ENCODE results near the gene KTN1.

KTN1 gene

GRCh38 chr14:55620981-55621380 lies 41.0 kb downstream of the KTN1 start:
- H3K9ac ChIP-seq = no peak overlapping the region
- no peaks in the 10 kb centered on the region for H3K4me1 ChIP-seq
- no peak overlapping the region for H2AFZ ChIP-seq
- peaks cover 23% of the 10 kb centered on the region for H3K79me2 ChIP-seq
- no peak overlapping the region for H3K4me2 ChIP-seq (ENCODE audit: low read length)
- TF ChIP-seq CTCF (IDR thresholded peaks at IDR 0.05) = no peak
- H3K36me3 ChIP-seq (ENCODE audit: control insufficient read depth, insufficient read depth, low read length) = no peaks in the 10 kb centered on the region
- H3K4me3 ChIP-seq (ENCODE audit: low read depth, low read length) = no peak overlapping the region
- no peaks in the 10 kb centered on the region for H3K9me3 ChIP-seq (ENCODE audit: control insufficient read depth, low read length)
- H3K27ac ChIP-seq = no peak overlapping the region
- no peaks in the 10 kb centered on the region for H3K27me3 ChIP-seq (ENCODE audit: control insufficient read depth, insufficient read depth, low read length)

GRCh38 chr14:55621391-55621790 lies 41.4 kb downstream of the KTN1 start:
- Histone ChIP-seq H3K4me2 (ENCODE audit: low read length) (no peak overlapping the region), H2AFZ (no peak overlapping the region), H3K9ac (no peak overlapping the region), H3K4me1 (no peaks in the 10 kb centered on the region), H3K79me2 (peaks cover 23% of the 10 kb centered on the region), H3K4me3 (ENCODE audit: low read depth, low read length) (no peak overlapping the region), H3K9me3 (ENCODE audit: control insufficient read depth, low read length) (no peaks in the 10 kb centered on the region), H3K36me3 (ENCODE audit: control insufficient read depth, insufficient read depth, low read length) (no peaks in the 10 kb centered on the region), H3K27me3 (ENCODE audit: control insufficient read depth, insufficient read depth, low read length) (no peaks in the 10 kb centered on the region), H3K27ac (no peak overlapping the region)
- no peak for TF ChIP-seq CTCF (IDR thresholded peaks at IDR 0.05)

GRCh38 chr14:55624913-55625312 lies 44.9 kb downstream of the KTN1 start:
- no peaks in the 10 kb centered on the region for H3K4me1 ChIP-seq
- no peak for TF ChIP-seq CTCF (IDR thresholded peaks at IDR 0.05)
- no peaks in the 10 kb centered on the region for H3K9me3 ChIP-seq (ENCODE audit: control insufficient read depth, low read length)
- peaks cover 17% of the 10 kb centered on the region for H3K79me2 ChIP-seq
- no peak overlapping the region for H3K9ac ChIP-seq
- H3K27me3 ChIP-seq (ENCODE audit: control insufficient read depth, insufficient read depth, low read length) = no peaks in the 10 kb centered on the region
- no peaks in the 10 kb centered on the region for H3K36me3 ChIP-seq (ENCODE audit: control insufficient read depth, insufficient read depth, low read length)
- no peak overlapping the region for H3K4me3 ChIP-seq (ENCODE audit: low read depth, low read length)
- H3K27ac ChIP-seq = no peak overlapping the region
- H3K4me2 ChIP-seq (ENCODE audit: low read length) = no peak overlapping the region
- H2AFZ ChIP-seq = no peak overlapping the region

GRCh38 chr14:55625481-55625880 lies 45.5 kb downstream of the KTN1 start:
- no peaks in the 10 kb centered on the region for H3K4me1 ChIP-seq
- no peak overlapping the region for H3K4me3 ChIP-seq (ENCODE audit: low read depth, low read length)
- H3K79me2 ChIP-seq = peaks cover 16% of the 10 kb centered on the region
- no peaks in the 10 kb centered on the region for H3K27me3 ChIP-seq (ENCODE audit: control insufficient read depth, insufficient read depth, low read length)
- no peak overlapping the region for H3K4me2 ChIP-seq (ENCODE audit: low read length)
- H3K9ac ChIP-seq = no peak overlapping the region
- no peaks in the 10 kb centered on the region for H3K9me3 ChIP-seq (ENCODE audit: control insufficient read depth, low read length)
- H3K27ac ChIP-seq = no peak overlapping the region
- no peaks in the 10 kb centered on the region for H3K36me3 ChIP-seq (ENCODE audit: control insufficient read depth, insufficient read depth, low read length)
- H2AFZ ChIP-seq = no peak overlapping the region
- TF ChIP-seq CTCF (IDR thresholded peaks at IDR 0.05) = no peak

- Histone ChIP-seq H3K9me3 (ENCODE audit: control insufficient read depth, low read length) (no peaks in the 10 kb centered on the region), H3K4me2 (ENCODE audit: low read length) (no peak overlapping the region), H3K79me2 (peaks cover 14% of the 10 kb centered on the region), H3K27me3 (ENCODE audit: control insufficient read depth, insufficient read depth, low read length) (no peaks in the 10 kb centered on the region), H3K9ac (no peak overlapping the region), H3K4me1 (no peaks in the 10 kb centered on the region), H3K27ac (no peak overlapping the region), H2AFZ (no peak overlapping the region), H3K4me3 (ENCODE audit: low read depth, low read length) (no peak overlapping the region), H3K36me3 (ENCODE audit: control insufficient read depth, insufficient read depth, low read length) (no peaks in the 10 kb centered on the region)
- no peak for TF ChIP-seq CTCF (IDR thresholded peaks at IDR 0.05)
Observed at GRCh38 chr14:55626131-55626530, 46.1 kb downstream of the KTN1 start.

Data from parathyroid adenoma (tissue), 2 donors.